ENCODE data around the gene SEC31A. TPM values are rescaled to one million over a fixed set of nuclear protein-coding genes. Genes with fewer than 3 reads are reported as not detected.
A peak's percentile ranks its signal among the peaks of the same experiment; 100 is the strongest.

The SEC31A gene
- total RNA-seq, 1 donor from 2014 or later = 210 TPM

GRCh38 chr4:82811392-82811791 is 79.6 kb downstream of the SEC31A start:
- H3K4me3 ChIP-seq = no peak overlapping the region
- H3F3A ChIP-seq (ENCODE audit: low read depth) = peaks cover 33% of the 10 kb centered on the region
- Mint-ChIP-seq H3K27ac (no peak overlapping the region), H3K27me3 (ENCODE audit: insufficient read depth, low read depth) (peaks cover 2% of the 10 kb centered on the region), H3K36me3 (no peaks in the 10 kb centered on the region), H3K4me3 (no peak overlapping the region), H3K4me1 (peaks cover 47% of the 10 kb centered on the region), H3K9me3 (no peaks in the 10 kb centered on the region)
- no peak overlapping the region for H3K9ac ChIP-seq
- no peaks in the 10 kb centered on the region for H3K9me3 ChIP-seq (ENCODE audit: low read depth)
- peaks cover 45% of the 10 kb centered on the region for H3K27me3 ChIP-seq
- H3K79me2 ChIP-seq (ENCODE audit: low read depth) = no peaks in the 10 kb centered on the region
- H4K20me1 ChIP-seq (ENCODE audit: low read depth) = peaks cover 3% of the 10 kb centered on the region
- peaks cover 32% of the 10 kb centered on the region for H3K4me1 ChIP-seq
- TF ChIP-seq, protein P1, sequence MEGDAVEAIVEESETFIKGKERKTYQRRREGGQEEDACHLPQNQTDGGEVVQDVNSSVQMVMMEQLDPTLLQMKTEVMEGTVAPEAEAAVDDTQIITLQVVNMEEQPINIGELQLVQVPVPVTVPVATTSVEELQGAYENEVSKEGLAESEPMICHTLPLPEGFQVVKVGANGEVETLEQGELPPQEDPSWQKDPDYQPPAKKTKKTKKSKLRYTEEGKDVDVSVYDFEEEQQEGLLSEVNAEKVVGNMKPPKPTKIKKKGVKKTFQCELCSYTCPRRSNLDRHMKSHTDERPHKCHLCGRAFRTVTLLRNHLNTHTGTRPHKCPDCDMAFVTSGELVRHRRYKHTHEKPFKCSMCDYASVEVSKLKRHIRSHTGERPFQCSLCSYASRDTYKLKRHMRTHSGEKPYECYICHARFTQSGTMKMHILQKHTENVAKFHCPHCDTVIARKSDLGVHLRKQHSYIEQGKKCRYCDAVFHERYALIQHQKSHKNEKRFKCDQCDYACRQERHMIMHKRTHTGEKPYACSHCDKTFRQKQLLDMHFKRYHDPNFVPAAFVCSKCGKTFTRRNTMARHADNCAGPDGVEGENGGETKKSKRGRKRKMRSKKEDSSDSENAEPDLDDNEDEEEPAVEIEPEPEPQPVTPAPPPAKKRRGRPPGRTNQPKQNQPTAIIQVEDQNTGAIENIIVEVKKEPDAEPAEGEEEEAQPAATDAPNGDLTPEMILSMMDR (IDR thresholded peaks at IDR 0.05) = no peak
- no peak for TF ChIP-seq EZH2 (IDR thresholded peaks at IDR 0.05)
- no peak for TF ChIP-seq EZH2phosphoT487 (IDR thresholded peaks at IDR 0.05)
- DNase-seq (ENCODE audit: low spot score) = no peak
- peak overlapping the region; percentile 77 for H3K4me2 ChIP-seq
- no peak overlapping the region for H2AFZ ChIP-seq (replicated peaks)
- H3K36me3 ChIP-seq = no peaks in the 10 kb centered on the region
- no peak overlapping the region for H3K27ac ChIP-seq

- H3K27me3 ChIP-seq = peaks cover 57% of the 10 kb centered on the region
- H3K4me1 Mint-ChIP-seq = peaks cover 47% of the 10 kb centered on the region
- peaks cover 32% of the 10 kb centered on the region for H3K4me1 ChIP-seq
- peaks cover 2% of the 10 kb centered on the region for H3K27me3 Mint-ChIP-seq (ENCODE audit: insufficient read depth, low read depth)
- no peak overlapping the region for H3K4me2 ChIP-seq
- no peak for DNase-seq (ENCODE audit: low spot score)
- no peak overlapping the region for H3K27ac Mint-ChIP-seq
- H3K4me3 ChIP-seq = no peak overlapping the region
- no peaks in the 10 kb centered on the region for H3K36me3 Mint-ChIP-seq
- H3K9me3 Mint-ChIP-seq = no peaks in the 10 kb centered on the region
- H3K9me3 ChIP-seq (ENCODE audit: low read depth) = no peaks in the 10 kb centered on the region
- no peak overlapping the region for H3K9ac ChIP-seq
- H4K20me1 ChIP-seq (ENCODE audit: low read depth) = peaks cover 3% of the 10 kb centered on the region
- no peak for TF ChIP-seq EZH2 (IDR thresholded peaks at IDR 0.05)
- TF ChIP-seq, protein P1 (IDR thresholded peaks at IDR 0.05) = no peak
- TF ChIP-seq EZH2phosphoT487 (IDR thresholded peaks at IDR 0.05) = no peak
- no peak overlapping the region for H3K27ac ChIP-seq
- no peak overlapping the region for H2AFZ ChIP-seq (replicated peaks)
- H3K4me3 Mint-ChIP-seq = no peak overlapping the region
- no peaks in the 10 kb centered on the region for H3K79me2 ChIP-seq (ENCODE audit: low read depth)
- H3F3A ChIP-seq (ENCODE audit: low read depth) = peaks cover 30% of the 10 kb centered on the region
- H3K36me3 ChIP-seq = no peaks in the 10 kb centered on the region
Measured at GRCh38 chr4:82810176-82810575, 80.8 kb downstream of the SEC31A start.

DNA sequence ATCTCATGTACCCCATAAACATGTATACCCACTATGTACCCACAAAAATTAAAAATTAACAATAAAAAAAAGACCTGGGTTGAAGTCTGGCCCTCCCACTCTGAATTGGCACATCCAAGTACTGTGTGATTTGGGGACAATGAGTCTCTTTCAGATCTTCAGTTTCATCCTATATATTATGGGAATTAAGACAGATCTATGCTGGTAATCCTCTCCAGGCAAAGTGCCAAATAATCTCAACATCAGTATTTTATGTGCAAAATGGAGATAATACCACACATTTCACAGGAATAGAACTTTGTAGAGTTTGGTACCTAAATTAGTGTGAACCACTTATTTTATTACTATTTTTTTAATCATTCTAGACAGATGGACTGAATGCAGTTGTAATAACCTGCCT is 81.3 kb downstream of the SEC31A start:
- peaks cover 3% of the 10 kb centered on the region for H4K20me1 ChIP-seq (ENCODE audit: low read depth)
- TF ChIP-seq EZH2phosphoT487 (IDR thresholded peaks at IDR 0.05) (no peak), EZH2 (IDR thresholded peaks at IDR 0.05) (no peak)
- TF ChIP-seq, protein P1 (IDR thresholded peaks at IDR 0.05) = no peak
- H3K9ac ChIP-seq = no peak overlapping the region
- Mint-ChIP-seq H3K4me3 (no peak overlapping the region), H3K36me3 (no peaks in the 10 kb centered on the region), H3K27me3 (ENCODE audit: insufficient read depth, low read depth) (peaks cover 2% of the 10 kb centered on the region), H3K4me1 (peaks cover 46% of the 10 kb centered on the region), H3K9me3 (no peaks in the 10 kb centered on the region), H3K27ac (no peak overlapping the region)
- H3K4me3 ChIP-seq = no peak overlapping the region
- peaks cover 28% of the 10 kb centered on the region for H3K4me1 ChIP-seq
- H3F3A ChIP-seq (ENCODE audit: low read depth) = peaks cover 29% of the 10 kb centered on the region
- no peak for DNase-seq (ENCODE audit: low spot score)
- no peak overlapping the region for H3K27ac ChIP-seq
- no peak overlapping the region for H2AFZ ChIP-seq (replicated peaks)
- H3K79me2 ChIP-seq (ENCODE audit: low read depth) = no peaks in the 10 kb centered on the region
- H3K4me2 ChIP-seq = no peak overlapping the region
- peaks cover 62% of the 10 kb centered on the region for H3K27me3 ChIP-seq
- H3K9me3 ChIP-seq (ENCODE audit: low read depth) = no peaks in the 10 kb centered on the region
- no peaks in the 10 kb centered on the region for H3K36me3 ChIP-seq

All from neural progenitor cell (in vitro differentiated cells).